ENCODE results near the gene HSPA4. TPM values are rescaled to one million over a fixed set of nuclear protein-coding genes. Genes with fewer than 3 reads are reported as not detected.

The HSPA4 gene
- total RNA-seq, 1 donor from 2014 or later, result 133 TPM

DNA sequence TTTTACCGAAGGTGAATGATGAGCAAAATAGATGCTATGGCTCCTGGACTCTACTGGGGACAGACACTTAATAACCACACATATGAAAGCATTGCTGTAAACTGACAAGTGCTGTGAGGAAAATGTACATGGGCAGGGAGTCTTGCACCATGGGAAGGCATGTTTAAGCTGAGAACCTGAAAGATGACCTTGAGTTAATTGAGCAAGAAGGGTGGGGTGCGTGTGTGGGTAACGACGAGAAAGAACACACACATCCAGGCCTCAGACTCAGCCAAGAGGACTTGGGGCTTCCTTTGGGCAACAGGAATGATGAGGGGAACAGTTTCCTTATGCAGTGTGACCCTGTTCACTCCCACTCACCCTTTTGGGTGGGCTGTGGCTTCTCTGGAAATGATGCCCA, 73.1 kb downstream of the HSPA4 start:
- no peaks in the 10 kb centered on the region for H3K9me3 Mint-ChIP-seq (ENCODE audit: low read depth)
- H3K27me3 Mint-ChIP-seq, result peaks cover 12% of the 10 kb centered on the region
- H3K27ac Mint-ChIP-seq, result no peak overlapping the region
- TF ChIP-seq, protein P1, sequence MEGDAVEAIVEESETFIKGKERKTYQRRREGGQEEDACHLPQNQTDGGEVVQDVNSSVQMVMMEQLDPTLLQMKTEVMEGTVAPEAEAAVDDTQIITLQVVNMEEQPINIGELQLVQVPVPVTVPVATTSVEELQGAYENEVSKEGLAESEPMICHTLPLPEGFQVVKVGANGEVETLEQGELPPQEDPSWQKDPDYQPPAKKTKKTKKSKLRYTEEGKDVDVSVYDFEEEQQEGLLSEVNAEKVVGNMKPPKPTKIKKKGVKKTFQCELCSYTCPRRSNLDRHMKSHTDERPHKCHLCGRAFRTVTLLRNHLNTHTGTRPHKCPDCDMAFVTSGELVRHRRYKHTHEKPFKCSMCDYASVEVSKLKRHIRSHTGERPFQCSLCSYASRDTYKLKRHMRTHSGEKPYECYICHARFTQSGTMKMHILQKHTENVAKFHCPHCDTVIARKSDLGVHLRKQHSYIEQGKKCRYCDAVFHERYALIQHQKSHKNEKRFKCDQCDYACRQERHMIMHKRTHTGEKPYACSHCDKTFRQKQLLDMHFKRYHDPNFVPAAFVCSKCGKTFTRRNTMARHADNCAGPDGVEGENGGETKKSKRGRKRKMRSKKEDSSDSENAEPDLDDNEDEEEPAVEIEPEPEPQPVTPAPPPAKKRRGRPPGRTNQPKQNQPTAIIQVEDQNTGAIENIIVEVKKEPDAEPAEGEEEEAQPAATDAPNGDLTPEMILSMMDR (IDR thresholded peaks at IDR 0.05; ENCODE audit: unreplicated experiment), result no peak
- no peak overlapping the region for H3K4me3 Mint-ChIP-seq (ENCODE audit: low read depth)
- no peak for DNase-seq (ENCODE audit: low spot score, unreplicated experiment)
- no peaks in the 10 kb centered on the region for H3K4me1 Mint-ChIP-seq (ENCODE audit: low read depth)
- H3K36me3 Mint-ChIP-seq (ENCODE audit: insufficient read depth), result no peaks in the 10 kb centered on the region

DNA sequence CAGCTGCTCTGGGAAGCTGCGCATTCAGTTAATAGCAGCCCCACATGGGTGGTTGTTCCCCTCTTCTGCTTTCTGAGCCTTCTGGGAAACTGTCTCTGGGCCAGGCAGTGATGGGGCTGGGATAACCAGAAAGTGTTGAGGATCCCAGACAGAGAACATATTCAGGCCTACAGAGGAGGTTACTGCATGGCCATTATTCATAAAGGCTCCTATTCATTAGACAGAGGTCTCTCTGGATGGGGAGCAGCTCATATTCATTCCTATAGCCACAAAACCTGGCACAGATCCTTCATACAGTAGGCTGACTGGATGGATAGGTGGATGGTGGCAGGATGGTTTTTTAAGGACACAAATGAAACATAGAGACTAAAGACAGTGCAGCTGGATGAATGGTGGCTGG, 76.3 kb downstream of the HSPA4 start:
- Mint-ChIP-seq H3K27me3 (peaks cover 15% of the 10 kb centered on the region), H3K4me1 (ENCODE audit: low read depth) (no peaks in the 10 kb centered on the region), H3K36me3 (ENCODE audit: insufficient read depth) (no peaks in the 10 kb centered on the region), H3K9me3 (ENCODE audit: low read depth) (no peaks in the 10 kb centered on the region), H3K4me3 (ENCODE audit: low read depth) (no peak overlapping the region), H3K27ac (no peak overlapping the region)
- DNase-seq (ENCODE audit: low spot score, unreplicated experiment), result no peak
- TF ChIP-seq, protein P1 (IDR thresholded peaks at IDR 0.05; ENCODE audit: unreplicated experiment), result no peak

DNA sequence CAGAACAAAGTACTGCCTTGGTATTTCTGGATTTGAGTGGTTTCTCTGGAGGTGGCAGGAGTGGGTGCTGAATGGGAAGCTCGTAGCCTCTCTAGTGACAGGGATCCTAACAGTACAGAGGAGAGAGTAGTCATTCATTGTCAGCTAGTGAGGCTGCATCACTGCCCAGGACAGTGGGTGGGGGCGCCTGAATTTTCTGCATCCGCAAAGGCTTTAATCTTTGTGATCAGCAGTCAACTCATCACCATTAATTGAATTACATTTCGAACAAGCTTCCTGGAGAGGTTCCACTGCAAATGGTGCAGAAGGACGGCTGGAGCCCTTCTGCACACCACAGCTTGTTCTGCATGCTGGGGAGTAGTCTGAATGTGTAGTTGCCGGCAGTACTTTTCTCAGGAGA, 77.5 kb downstream of the HSPA4 start:
- no peak for DNase-seq (ENCODE audit: low spot score, unreplicated experiment)
- Mint-ChIP-seq H3K4me1 (ENCODE audit: low read depth) (no peaks in the 10 kb centered on the region), H3K27me3 (peaks cover 15% of the 10 kb centered on the region)

DNA sequence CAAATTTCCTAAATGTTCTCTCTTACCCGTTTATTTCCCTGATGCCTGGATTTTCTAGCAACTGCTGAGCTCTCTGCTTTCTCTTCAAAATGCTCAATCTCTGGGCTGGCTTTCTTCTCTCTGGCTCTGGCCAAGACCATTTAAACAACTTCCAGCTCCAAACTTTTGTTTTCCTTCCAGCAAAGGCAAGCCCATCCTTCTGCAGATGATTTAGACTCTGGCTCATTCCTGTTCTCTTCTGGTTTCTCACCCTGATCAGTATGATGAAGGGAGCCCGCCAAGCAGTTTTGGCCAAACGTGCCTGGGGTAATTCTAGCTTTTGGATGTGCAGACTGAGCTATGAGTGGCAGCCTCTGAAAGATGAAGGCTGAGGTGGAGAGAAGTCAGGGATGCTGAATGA, 78.1 kb downstream of the HSPA4 start:
- TF ChIP-seq, protein P1 (IDR thresholded peaks at IDR 0.05; ENCODE audit: unreplicated experiment), result no peak
- Mint-ChIP-seq H3K36me3 (ENCODE audit: insufficient read depth) (no peaks in the 10 kb centered on the region), H3K27ac (no peak overlapping the region), H3K9me3 (ENCODE audit: low read depth) (no peaks in the 10 kb centered on the region), H3K4me1 (ENCODE audit: low read depth) (no peaks in the 10 kb centered on the region), H3K27me3 (peaks cover 15% of the 10 kb centered on the region), H3K4me3 (ENCODE audit: low read depth) (no peak overlapping the region)
- no peak for DNase-seq (ENCODE audit: low spot score, unreplicated experiment)

More for the DNA sequence above, 77.5 kb downstream of the HSPA4 start:
- Mint-ChIP-seq H3K36me3 (ENCODE audit: insufficient read depth) (no peaks in the 10 kb centered on the region), H3K27ac (no peak overlapping the region), H3K4me3 (ENCODE audit: low read depth) (no peak overlapping the region), H3K9me3 (ENCODE audit: low read depth) (no peaks in the 10 kb centered on the region)
- TF ChIP-seq, protein P1 (IDR thresholded peaks at IDR 0.05; ENCODE audit: unreplicated experiment), result no peak

DNA sequence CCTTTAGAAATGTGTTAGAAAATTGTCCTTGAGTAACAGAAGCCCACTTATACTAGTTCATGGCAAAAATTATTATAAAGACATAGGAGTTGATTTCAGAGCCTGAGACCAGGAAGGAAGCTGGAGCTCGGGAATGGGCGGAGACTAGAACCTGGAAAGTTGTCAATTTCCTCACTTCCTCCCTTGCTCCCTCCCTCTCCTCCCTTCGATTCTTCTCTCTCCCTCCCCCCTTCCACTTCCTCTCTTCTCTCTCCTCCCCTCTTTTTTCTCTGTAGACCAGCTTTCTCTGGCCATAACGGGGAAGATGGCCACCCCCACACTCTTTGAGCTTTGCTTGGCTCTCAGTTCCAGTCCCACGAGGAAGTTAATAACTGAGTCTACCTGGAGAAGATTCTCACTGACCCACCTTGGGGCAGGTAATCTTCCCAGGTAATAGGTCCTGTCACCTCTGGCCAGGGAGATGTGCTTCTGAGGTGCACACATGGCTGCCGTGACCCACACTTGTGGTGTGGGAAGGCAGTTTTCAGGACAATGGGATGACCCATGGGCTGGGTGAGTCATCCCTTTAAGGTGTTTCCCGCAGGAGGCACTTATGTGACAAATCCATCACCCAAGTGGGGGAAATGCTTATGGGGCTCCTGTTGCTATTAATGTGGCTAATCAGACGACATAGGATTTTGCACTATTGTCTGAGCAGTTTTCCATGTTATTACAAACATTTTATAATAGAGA, 78.7 kb downstream of the HSPA4 start:
- peaks cover 15% of the 10 kb centered on the region for H3K27me3 Mint-ChIP-seq
- H3K27ac Mint-ChIP-seq, result no peak overlapping the region
- H3K9me3 Mint-ChIP-seq (ENCODE audit: low read depth), result no peaks in the 10 kb centered on the region
- TF ChIP-seq, protein P1 (IDR thresholded peaks at IDR 0.05; ENCODE audit: unreplicated experiment), result no peak
- H3K4me1 Mint-ChIP-seq (ENCODE audit: low read depth), result no peaks in the 10 kb centered on the region
- H3K4me3 Mint-ChIP-seq (ENCODE audit: low read depth), result no peak overlapping the region
- no peaks in the 10 kb centered on the region for H3K36me3 Mint-ChIP-seq (ENCODE audit: insufficient read depth)
- no peak for DNase-seq (ENCODE audit: low spot score, unreplicated experiment)

Data from progenitor cell of endocrine pancreas (in vitro differentiated cells).